GM11168 (cell line): ENCODE data around the gene MORC2.

Experiments used
- in situ Hi-C: fragments of 300-500 bp; cut with MboI; formaldehyde crosslinking; loops from one replicate; pipeline ENCODE4 v1.12.0; 2022; ENCODE audit warnings: low sequenced_read_pairs; ENCODE audit not compliant: unreplicated experiment

The MORC2 gene

DNA sequence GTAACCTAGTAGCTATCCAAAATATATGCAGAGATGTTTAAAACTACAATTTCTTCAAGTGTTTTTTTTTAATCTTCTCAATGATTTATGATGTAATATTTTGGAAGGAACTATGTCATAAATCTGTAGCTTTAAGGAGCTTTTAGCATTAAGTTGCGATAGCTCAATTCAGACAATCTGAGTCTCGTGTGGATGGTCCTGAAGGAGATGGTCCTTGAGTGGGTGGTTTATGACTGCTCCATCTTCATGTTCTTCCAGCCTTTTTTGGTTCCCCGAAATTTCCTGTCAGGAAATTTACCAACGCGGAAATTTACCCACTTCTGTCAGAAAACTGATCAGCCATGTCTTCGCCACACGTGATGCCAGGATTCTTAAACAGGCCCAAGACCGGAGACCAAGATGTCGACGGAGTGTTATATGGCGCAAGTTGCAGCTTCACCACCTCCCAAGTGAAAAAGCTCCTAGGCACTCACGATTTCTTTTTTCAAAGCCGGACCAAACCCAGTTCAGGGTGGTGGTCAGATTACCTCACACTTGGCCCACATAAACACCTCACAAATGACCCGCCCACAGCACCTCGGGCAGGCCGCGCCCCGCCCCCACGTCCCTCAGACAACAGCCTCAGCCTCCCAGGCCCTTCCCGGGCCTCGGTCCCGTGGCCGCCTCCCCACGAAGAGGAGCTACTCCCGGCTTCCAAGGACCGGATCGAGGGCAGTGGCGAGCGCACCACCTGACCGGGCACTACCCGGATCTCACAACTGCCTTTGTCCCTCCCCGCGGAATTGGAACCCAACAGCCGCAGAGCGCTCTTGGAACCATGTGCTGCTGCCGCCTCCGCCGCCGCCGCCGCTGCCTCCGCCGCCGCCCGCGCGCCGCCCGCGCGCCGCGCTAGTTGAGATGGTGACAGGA, at the start of gene MORC2:
Gene MORC2, minus strand, starts transcription at position 760 of the 909 bp plus-strand sequence. CDS start 885 bp downstream, outside the sequence.
- in situ Hi-C loops, result no loop called here

DNA sequence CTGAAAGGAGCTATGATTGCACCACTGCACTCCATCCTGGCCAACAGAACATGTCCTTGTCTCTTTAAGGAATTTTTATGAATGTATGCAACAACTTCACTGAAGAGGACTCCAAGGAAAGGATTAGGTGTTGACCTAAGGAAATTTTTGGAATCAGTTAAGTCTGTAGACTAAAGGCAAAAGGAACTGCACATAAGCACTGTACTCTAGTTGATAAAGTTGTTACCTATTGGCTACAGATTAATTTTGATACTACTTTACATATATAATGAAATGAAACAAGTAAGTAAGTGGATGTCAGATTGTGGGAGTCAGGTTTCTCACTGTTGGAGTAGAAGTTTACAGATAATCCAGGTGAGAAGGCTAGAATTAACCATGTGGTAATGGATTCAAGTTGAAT, 37.0 kb upstream of the MORC2 start:
- in situ Hi-C loops, result no loop called here

DNA sequence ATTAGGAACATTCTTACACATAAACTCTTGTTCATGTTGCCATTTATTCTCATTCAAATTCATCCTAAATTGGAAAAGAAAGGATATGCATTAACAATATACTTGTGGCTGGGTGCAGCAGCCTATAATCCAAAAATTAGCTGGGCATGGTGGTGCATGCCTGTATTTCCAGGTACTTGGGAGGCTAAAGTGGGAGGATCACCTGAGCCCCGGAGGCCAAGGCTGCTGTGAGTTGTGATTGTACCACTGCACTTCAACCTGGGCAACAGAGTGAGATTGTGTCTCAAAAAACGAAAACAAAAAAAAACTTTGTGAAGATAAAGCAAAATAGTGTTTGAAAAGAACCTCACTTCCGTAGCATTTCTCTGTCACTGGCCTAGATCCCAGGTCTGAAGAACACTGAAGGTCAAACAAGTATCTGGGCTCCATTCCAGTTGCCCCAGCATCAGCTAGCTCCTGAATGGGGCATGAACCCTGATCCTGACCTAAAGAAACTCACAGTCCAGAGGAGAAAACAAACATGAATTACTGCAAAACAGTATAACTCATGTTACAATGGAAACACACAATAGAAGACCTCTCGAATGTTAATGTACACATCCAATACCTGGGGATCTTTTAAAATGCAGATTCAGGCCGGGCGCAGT, 32.7 kb upstream of the MORC2 start:
- in situ Hi-C loops, result no loop called here

DNA sequence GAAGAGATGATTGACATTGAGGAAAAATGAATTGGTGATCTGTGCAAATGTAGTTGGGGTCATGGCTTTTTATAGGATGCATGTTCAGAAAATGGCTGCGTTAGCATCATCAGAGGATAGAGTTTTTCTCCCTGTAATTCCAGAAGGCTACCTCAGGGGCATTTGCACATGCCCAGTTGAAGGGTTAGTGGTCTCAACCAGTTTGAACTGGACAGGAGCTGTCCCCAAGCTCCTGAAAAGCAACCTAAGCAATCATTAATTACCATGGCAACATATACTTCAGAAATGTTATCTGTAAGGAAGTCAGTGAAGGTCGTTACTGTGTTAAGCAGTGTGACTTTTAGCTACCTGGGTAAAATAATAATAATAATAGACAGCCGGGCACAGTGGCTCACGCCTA, 29.8 kb upstream of the MORC2 start:
- in situ Hi-C loops, result no loop called here

DNA sequence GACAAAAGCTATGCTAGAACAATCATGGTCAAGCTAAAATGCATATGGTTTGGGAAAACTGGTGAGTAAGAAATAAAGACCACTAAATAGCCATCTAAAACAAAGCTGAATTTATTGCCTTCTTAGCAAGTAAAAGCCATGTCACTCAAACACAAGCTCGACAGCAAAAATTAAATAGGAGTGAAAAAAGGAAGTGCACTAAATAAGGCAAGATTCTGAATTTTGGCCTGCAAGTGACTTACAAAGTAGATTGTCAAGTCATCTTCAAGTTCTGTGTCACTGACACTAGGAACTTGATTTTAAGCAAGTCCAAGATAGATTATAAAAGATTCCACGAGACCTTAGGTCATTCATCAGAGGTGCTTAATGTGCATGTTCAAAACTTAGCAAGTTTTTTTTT, 27.9 kb upstream of the MORC2 start:
- in situ Hi-C loops, result no loop called here

DNA sequence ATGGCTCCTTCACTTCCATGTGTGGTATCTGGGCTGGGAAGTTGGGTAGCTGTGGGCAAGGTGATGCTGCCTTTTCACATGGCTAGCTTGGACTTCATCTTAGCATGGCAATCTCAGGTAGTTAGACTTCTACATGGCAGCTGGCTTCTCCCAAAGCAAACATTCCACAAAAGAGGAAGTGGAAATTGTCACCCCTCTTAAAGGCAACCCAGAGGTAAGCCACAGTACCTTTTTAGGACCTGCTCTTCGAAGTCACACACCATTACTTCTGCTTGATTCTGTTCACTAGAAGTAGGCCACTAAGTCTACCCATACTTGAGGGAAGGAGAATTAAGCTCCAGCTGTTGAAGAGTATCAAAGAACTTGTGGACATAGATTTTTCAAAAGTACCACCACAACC, 26.4 kb upstream of the MORC2 start:
- in situ Hi-C loops, result no loop called here

DNA sequence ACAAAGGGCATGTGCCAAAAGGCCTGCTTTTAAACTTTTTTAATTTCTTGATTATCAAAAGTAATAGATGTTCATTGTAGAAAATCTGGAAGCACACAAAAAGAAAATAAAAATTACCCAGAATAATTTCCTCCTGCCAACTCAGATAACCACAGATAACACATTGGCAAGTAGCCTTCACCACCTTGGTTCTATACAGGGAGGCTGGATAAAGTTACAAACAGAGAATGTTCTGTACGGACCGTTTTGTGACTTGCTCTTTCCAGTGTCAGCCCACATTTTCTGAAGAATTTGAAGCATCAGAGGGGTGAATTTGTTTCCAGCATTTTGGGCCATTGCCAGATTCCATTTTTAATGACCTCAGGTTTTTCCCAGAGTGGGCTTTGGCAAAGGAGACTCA, 24.0 kb upstream of the MORC2 start:
- in situ Hi-C loops, result no loop called here

DNA sequence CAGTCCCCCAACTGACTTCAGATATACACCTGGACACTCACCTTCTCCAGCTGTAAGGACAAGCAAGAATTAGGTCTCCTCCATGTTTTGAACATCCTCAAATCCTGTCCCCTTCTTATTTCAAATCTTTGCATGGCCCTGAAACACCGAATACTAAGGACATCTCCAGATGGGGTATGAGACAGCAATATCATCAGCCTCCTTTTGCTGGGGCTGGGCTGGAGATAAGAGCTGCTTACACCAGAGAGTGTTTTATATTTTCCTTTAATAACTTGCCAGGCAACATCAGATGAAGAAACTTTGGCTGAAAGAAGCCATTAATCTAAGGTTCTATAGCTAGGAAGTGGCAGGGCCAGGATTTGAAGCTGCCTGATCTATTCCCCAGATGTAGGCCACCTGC, 22.1 kb upstream of the MORC2 start:
- in situ Hi-C loops, result no loop called here

DNA sequence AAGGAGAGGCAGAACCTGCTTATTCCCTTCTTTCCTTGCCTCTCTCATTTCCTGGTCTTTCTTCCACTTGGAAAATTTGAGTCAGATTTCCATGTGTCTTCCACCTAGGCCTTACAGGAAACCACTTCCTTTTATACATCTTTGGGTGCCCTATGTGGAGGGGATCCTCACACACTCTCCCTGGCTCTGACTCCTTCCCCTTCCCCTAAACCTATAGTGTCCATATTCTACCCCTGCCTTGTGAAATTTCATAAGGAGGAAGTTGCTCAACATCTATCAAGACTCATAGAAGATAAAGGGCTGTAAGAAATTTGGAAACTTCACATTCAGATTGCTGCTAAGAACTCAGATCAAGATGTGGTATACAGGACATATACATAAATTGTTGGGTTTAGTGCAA, 20.9 kb upstream of the MORC2 start:
- in situ Hi-C loops, result no loop called here

DNA sequence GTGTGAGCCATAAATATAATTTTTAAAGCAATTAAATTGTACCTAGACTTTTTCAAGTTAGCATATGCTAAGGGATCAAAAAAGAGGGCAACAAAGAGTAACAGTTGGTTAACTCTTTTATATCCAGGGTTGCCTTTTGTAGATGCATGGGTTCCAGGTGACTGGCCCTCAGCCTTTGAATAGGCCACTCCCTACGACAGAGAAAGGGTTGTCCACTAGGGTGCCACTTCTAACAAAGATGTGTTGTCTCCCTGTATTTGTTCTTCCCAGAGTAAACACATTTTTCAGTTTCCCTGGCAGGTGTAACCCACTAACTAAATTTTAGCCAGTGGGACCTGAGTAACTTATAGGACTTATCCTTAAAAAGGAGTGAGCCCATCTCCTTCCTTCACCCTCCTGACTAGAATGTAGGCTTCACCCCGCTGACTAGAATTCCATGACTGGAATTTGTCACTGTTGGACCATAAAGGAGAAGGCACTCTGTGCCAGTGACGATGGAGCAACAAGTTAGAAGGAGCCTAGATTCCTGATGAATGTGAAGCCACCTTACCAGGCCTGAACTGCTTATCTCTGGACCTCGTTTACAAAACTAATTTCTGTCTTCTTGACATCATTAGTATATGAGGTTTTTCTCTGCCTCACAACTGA, 17.1 kb upstream of the MORC2 start:
- in situ Hi-C loops, result no loop called here

DNA sequence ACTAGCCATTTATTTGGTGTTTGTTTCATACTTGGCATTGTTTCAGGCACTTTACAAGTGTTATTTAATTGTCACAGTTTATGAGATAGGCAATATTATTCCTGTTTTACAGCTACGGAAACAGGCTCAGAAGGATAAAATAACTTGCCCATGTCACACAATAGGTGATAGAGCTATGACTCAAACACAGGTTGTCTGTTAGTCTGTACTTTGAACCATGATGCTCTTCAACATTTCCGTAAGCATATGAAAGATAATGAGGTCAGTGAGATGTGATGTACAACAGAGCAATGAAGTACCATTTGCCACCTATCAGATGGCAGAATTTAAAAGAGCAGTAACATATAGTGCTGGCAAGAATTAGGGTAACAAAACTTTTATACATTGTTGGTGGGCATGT, 15.7 kb upstream of the MORC2 start:
- in situ Hi-C loops, result no loop called here

DNA sequence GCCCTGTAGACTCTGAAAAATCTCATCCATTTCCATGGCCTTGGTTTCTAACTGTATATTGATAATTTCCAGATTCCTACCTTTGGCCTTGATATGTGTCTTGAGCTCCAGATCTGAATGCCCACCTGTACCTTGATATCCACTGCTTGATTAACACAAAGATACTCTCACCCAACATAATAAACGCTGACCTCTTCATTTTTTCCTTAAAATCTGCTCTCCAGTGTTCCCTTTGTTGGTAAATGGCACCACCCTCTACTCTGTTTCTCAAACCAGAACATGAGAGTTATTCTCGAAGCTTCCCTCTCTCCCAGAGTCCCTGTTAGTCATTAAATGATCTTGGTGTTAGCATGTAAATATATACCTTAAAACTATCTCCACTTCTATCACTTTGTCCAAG, 13.9 kb upstream of the MORC2 start:
- in situ Hi-C loops, result no loop called here

DNA sequence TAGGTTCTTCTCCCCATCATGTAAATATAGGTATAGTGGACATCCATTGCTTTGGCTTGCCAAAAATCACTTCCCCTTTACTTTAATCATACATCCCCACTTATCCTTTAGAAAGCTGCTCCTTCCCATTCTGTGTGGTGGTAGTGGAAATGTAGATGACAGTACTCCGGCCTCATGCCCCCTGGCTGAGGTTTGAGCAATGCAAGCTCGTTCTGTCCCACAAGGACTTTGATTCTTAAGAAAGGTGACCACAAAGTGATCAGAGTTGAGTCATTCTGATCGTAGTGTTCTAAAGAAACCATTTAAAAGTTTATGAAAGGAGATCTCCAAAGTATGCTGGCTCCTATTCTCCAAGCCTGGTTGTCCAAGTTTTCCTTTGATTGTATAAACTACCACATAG, 11.4 kb upstream of the MORC2 start:
- in situ Hi-C loops, result no loop called here

DNA sequence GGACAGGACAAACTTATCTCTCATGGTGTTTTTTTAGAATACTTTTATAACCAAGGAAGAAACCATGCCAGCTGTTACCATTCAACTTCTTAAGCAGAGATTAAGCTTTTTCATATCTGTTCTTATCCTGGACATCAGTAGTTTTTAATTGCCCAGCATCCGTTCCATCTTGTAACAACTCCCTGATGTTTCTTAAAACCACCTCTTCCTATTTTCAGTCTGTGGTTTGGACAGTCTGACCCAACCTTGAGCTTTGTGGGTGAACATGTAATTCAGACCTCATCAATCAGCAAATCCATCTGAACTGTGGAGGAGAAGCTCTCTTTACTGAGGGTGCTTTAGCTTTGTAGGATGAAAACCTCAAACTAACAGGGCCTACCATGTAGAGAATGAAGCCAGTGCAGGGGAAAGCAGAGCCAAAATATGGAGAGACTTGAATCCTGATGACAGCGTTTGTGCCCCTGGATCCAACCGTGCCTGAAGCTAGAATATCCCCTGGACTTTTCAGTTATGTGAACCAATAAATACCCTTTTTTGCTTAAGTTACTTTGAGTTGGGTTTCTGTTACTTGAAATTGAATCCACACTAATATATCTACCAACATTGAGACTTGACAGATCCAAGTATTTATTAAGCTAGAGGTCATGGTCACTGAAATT, 9.9 kb upstream of the MORC2 start:
- in situ Hi-C loops, result no loop called here

DNA sequence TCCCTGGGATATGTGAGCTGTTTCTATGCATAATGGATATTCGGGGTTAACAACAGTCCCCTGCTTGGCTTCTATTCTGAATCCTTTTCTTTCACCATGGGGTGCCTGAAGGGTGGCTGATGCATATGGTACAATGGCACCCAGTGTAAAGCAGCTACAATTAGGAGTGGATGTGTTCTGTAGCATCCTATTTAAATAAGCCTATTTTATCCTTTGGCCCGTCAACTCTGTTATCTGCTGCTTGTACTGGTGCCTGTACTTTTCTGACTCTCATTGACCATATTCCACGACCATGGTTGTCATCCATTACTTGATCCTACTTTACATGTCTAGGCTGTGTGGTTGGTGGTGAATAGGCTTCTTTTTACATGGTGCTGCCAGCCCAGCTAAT, 1.8 kb upstream of the MORC2 start:
- in situ Hi-C loops, result no loop called here

DNA sequence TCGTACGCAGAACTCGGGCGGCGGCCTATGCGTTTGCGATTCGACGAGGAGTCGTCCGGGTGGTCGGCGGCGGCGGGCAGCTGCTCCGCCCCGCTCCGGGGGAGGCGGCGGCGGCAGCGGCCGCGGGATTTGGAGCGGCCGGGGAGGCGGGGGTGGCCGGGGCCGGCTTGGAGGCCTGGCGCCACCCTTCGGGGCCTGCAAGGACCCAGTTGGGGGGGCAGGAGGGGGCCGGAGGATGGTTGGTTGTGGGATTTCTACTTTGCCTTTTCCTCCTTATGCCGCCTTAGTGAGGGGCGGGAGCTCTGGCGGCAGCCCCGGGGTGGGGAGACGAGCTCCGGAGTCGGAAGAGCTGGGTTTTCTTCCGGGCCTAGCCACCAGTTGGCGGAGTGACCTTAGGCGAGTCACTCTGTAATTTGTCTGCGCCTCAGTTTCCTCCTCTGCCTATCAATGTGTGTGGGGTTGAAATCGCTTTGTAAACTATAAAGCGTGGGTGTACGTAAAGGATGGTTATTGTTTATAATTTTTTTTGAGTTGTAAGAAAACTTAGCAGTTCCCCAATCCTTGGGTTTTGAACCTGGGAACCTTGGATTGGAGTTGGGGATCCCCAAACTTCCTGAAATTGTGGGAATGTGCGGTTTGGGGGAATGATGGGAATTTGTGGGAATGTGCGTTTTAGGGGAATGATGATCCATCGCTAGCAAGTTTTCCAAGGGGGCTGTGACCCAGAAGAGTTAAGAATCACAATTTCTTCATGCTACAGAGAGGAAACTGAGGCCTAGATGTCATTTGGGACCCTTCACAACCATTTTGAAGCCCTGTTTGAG, 1.2 kb upstream of the MORC2 start:
- in situ Hi-C loops, result no loop called here

DNA sequence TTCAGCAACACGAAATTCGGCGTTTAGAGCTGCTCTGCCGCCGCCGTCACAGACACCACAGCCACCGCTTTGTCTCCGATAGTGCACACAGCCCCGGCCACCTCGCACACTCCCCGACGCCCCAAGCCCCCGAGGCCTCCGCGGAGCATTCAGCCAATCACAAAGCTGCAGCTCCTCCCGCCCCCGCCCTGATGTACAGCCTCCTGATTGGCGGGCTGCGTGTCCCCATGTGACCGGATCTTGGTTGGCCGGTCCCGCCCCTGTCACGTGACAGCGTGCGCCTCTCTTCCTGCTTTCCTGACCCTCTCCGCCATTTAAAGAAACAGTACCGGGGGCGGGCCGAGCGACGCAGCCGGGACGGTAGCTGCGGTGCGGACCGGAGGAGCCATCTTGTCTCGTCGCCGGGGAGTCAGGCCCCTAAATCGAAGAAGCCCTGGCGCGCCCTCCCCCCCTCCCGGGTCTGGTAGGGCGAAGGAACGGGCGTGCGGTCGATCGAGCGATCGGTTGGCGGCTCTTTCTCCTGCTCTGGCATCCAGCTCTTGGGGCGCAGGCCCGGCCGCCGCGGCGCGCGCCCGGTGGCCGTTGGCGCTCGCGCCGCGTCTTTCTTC, 454 bp upstream of the MORC2 start, which contains the start of gene TUG1:
Gene TUG1, plus strand, starts transcription at position 342 of the 608 bp plus-strand sequence.
- in situ Hi-C loops, result no loop called here

DNA sequence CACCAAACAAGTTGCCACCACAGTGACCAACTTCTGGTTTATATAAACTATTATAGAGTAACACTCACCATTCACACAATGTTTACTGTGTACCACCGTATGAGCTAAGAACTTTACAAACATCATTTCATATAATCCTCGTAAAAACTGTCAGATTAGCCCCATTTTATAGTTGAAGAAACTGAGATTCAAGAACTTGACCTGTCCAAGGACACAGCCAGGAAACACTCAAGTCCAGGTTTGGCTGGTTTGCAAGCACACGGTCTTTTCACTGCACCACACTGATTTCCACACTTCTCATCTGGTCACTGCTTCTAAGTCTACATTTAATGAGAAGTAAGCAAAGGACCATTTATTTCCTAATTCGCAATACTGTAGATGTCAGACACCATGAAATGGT, 3.7 kb downstream of the MORC2 start:
- in situ Hi-C loops, result no loop called here

DNA sequence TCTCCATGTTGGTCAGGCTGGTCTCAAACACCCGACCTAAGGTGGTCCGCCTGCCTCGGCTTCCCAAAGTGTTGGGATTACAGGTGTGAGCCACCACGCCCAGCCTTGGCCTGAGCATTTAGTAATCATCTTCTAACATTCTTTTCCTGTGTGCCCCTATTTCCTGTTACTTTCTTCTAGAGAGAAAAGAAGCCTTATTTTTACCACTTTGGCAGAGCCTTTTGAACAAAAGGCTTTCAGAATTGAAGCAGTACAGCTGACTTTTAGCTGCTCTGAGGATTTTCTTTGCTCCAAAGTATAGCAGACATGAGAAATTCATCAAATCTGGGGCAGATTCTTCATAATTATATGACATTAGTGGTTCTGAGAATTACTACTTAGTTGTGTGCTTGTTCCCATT, 13.4 kb downstream of the MORC2 start:
- in situ Hi-C loops, result loop anchor here (10.0 kb wide), 1 partner anchor 130 kb away; the partner anchor contains the start of gene SMTN
